NT2/D1 (cell line): ENCODE results near the gene CXADR.

Experiments used
- SUZ12 ChIP-seq: IDR thresholded peaks from 2 replicates; pipeline ENCODE4 v1.6.1; 2011; ENCODE audit not compliant: insufficient read length, insufficient read depth; ENCODE audit errors: extremely low read depth
- YY1 ChIP-seq: IDR thresholded peaks from 2 replicates; pipeline ENCODE4 v1.6.1; 2011; ENCODE audit not compliant: insufficient read length, insufficient read depth
- ZNF274 ChIP-seq: IDR thresholded peaks from 2 replicates; pipeline ENCODE4 v1.6.1; 2011; ENCODE audit warnings: mild to moderate bottlenecking, low read depth, low read length

DNA sequence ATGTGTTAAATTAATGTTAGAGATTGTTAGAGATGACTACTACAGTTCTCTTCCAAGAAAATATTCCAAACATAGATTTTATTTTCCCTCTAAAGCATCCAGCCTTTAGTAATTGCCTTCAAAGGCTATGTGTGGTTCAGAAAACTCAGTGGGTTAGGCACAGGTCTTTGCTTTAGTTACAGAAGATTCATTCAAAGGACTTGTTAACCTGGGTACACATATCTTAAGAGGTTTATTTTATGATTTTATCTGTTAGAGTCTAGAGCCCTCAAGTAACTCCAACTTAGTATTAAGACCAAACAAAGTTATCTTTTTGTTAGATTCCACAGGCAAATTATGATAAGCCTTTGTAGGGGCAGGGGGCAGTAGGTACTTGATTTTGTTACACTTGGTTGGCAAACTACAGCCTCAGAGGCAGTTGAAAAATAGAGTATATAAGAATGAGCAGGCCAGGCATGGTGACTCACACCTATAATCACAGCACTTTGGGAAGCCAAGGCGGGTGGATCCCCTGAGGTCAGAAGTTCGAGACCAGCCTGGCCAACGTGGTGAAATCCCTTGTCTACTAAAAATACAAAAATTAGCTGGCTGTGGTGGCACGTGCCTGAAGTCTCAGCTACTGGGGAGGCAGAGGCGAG lies 37.9 kb downstream of the CXADR start:
- no peak for TF ChIP-seq SUZ12
- TF ChIP-seq YY1 = no peak
- no peak for TF ChIP-seq ZNF274
